Karpas-422 (cell line): ENCODE results near the gene PALM3. TPM values are rescaled to one million over a fixed set of nuclear protein-coding genes. Genes with fewer than 3 reads are reported as not detected.

ENCODE experiments used
- DNase-seq: peaks from one replicate; pipeline ENCODE4 v3.0.0-alpha.2; 2015
- H2AFZ ChIP-seq: fragments of 200-600 bp; sonication (generic); 2 replicates; pipeline ENCODE4 v1.6.1; 2014; ENCODE audit warnings: antibody characterized with exemption, low read length, mixed read lengths
- H3K27ac ChIP-seq: fragments of 200-600 bp; sonication (generic); 2 replicates; pipeline ENCODE4 v1.5.1; 2014; ENCODE audit warnings: mild to moderate bottlenecking, low read length, moderate library complexity
- H3K27me3 ChIP-seq: fragments of 200-600 bp; sonication (generic); 2 replicates; pipeline ENCODE4 v1.6.1; 2014; ENCODE audit warnings: low read length, mixed read lengths
- H3K36me3 ChIP-seq: fragments of 200-600 bp; sonication (generic); 2 replicates; pipeline ENCODE4 v1.6.1; 2014; ENCODE audit warnings: low read length, mixed read lengths; ENCODE audit not compliant: insufficient read depth
- H3K4me1 ChIP-seq: fragments of 200-600 bp; sonication (generic); 2 replicates; pipeline ENCODE4 v1.6.1; 2014; ENCODE audit warnings: mild to moderate bottlenecking, low read length, mixed read lengths
- H3K4me2 ChIP-seq: fragments of 200-600 bp; sonication (generic); 2 replicates; pipeline ENCODE4 v1.6.1; 2014; ENCODE audit warnings: low read length, low read depth, mild to moderate bottlenecking; ENCODE audit not compliant: poor library complexity, severe bottlenecking
- H3K4me3 ChIP-seq: fragments of 200-600 bp; sonication (generic); 2 replicates; pipeline ENCODE4 v1.5.1; 2014; ENCODE audit warnings: mild to moderate bottlenecking, antibody characterized with exemption, low read length, mixed read lengths
- H3K79me2 ChIP-seq: fragments of 200-600 bp; sonication (generic); 2 replicates; pipeline ENCODE4 v1.6.1; 2014; ENCODE audit warnings: mild to moderate bottlenecking, low read length, mixed read lengths
- H3K9ac ChIP-seq: fragments of 200-600 bp; sonication (generic); 2 replicates; pipeline ENCODE4 v1.6.0; 2014; ENCODE audit warnings: low read length
- H3K9me2 ChIP-seq: fragments of 200-600 bp; sonication (generic), shearing (Covaris generic); replicated peaks from 2 replicates; pipeline ENCODE4 v1.6.0; 2014; ENCODE audit warnings: mild to moderate bottlenecking, low read length, moderate library complexity; ENCODE audit not compliant: insufficient read depth
- H3K9me3 ChIP-seq: fragments of 300-700, 200-600 bp; sonication (generic); 2 replicates; pipeline ENCODE4 v1.6.1; 2014; ENCODE audit warnings: low read length, mixed read lengths
- H4K20me1 ChIP-seq: fragments of 200-600 bp; sonication (generic); 2 replicates; pipeline ENCODE4 v1.6.1; 2014; ENCODE audit warnings: mild to moderate bottlenecking, antibody characterized with exemption, low read length, low read depth; ENCODE audit not compliant: insufficient read depth
- total RNA-seq: library from RNA; depleted of rRNA; stranded (reverse); fragments of >200 nt; shearing (Covaris generic); gene quantifications from 2 replicates; pipeline ENCODE4 v1.2.3, GENCODE V29; 2014; ENCODE audit warnings: low replicate concordance; rRNA removed

Gene PALM3
- not detected in 2 replicates for total RNA-seq

- Histone ChIP-seq H3K9ac (no peak within 1 kb of the TSS), H3K4me2 (no peak within 1 kb of the TSS), H4K20me1 (no peaks in the 10 kb centered on the region), H3K4me1 (no peaks in the 10 kb centered on the region; the same call in 1 of the 2 replicates), H2AFZ (no peak within 1 kb of the TSS), H3K27me3 (no peaks in the 10 kb centered on the region), H3K36me3 (no peaks in the 10 kb centered on the region), H3K9me3 (no peaks in the 10 kb centered on the region), H3K27ac (no peak within 1 kb of the TSS), H3K9me2 (no peaks in the 10 kb centered on the region), H3K79me2 (no peaks in the 10 kb centered on the region), H3K4me3 (no peak within 1 kb of the TSS)
- DNase-seq, result no peak
Observed at GRCh38 chr19:14061751-14062557, at the start of gene PALM3. Gene PALM3, minus strand, starts transcription at chr19:14062076. Its CDS starts 96 bp downstream, at chr19:14061980.

GRCh38 chr19:14111486-14111885 lies 49.6 kb upstream of the PALM3 start:
- peak; percentile 12 for DNase-seq
- Histone ChIP-seq H4K20me1 (no peaks in the 10 kb centered on the region), H3K9ac (no peak overlapping the region), H3K36me3 (no peaks in the 10 kb centered on the region), H3K79me2 (peaks cover 47% of the 10 kb centered on the region), H2AFZ (no peak overlapping the region), H3K9me3 (no peaks in the 10 kb centered on the region), H3K4me1 (peaks cover 27% of the 10 kb centered on the region), H3K4me3 (no peak overlapping the region), H3K9me2 (no peaks in the 10 kb centered on the region), H3K4me2 (no peak overlapping the region), H3K27ac (no peak overlapping the region), H3K27me3 (no peaks in the 10 kb centered on the region)

GRCh38 chr19:14110650-14111049 lies 48.8 kb upstream of the PALM3 start:
- Histone ChIP-seq H3K9me2 (no peaks in the 10 kb centered on the region), H2AFZ (no peak overlapping the region), H3K9me3 (no peaks in the 10 kb centered on the region), H3K27me3 (no peaks in the 10 kb centered on the region), H3K9ac (no peak overlapping the region), H4K20me1 (no peaks in the 10 kb centered on the region), H3K4me3 (no peak overlapping the region), H3K4me2 (no peak overlapping the region), H3K4me1 (peaks cover 19% of the 10 kb centered on the region), H3K36me3 (no peaks in the 10 kb centered on the region), H3K27ac (no peak overlapping the region), H3K79me2 (peaks cover 39% of the 10 kb centered on the region)
- DNase-seq, result peak; percentile 41

- no peaks in the 10 kb centered on the region for H4K20me1 ChIP-seq
- no peak overlapping the region for H3K9ac ChIP-seq
Observed at GRCh38 chr19:14107581-14108461, 45.9 kb upstream of the PALM3 start.

GRCh38 chr19:14106840-14107239 lies 45.0 kb upstream of the PALM3 start:
- Histone ChIP-seq H3K4me2 (no peak overlapping the region), H2AFZ (no peak overlapping the region), H3K36me3 (no peaks in the 10 kb centered on the region), H3K4me1 (no peaks in the 10 kb centered on the region), H3K9me2 (no peaks in the 10 kb centered on the region), H3K9me3 (no peaks in the 10 kb centered on the region), H3K79me2 (peaks cover 14% of the 10 kb centered on the region; the same call in 1 of the 2 replicates), H3K4me3 (no peak overlapping the region), H3K9ac (no peak overlapping the region), H3K27ac (no peak overlapping the region), H3K27me3 (no peaks in the 10 kb centered on the region), H4K20me1 (no peaks in the 10 kb centered on the region)
- no peak for DNase-seq

More at GRCh38 chr19:14107581-14108461, 45.9 kb upstream of the PALM3 start:
- H3K4me1 ChIP-seq, result no peaks in the 10 kb centered on the region
- no peak overlapping the region for H3K4me2 ChIP-seq
- H3K9me3 ChIP-seq, result no peaks in the 10 kb centered on the region
- H3K27me3 ChIP-seq, result no peaks in the 10 kb centered on the region
- no peaks in the 10 kb centered on the region for H3K9me2 ChIP-seq
- peak; percentile 37 for DNase-seq
- H3K27ac ChIP-seq, result no peak overlapping the region
- no peaks in the 10 kb centered on the region for H3K36me3 ChIP-seq
- no peak overlapping the region for H3K4me3 ChIP-seq
- H3K79me2 ChIP-seq, result peaks cover 21% of the 10 kb centered on the region; the same call in 1 of the 2 replicates
- H2AFZ ChIP-seq, result no peak overlapping the region

GRCh38 chr19:14105680-14106079 lies 43.8 kb upstream of the PALM3 start:
- Histone ChIP-seq H3K79me2 (peaks cover 6% of the 10 kb centered on the region; the same call in 1 of the 2 replicates), H3K9ac (no peak overlapping the region), H3K4me1 (no peaks in the 10 kb centered on the region), H3K4me3 (no peak overlapping the region), H3K9me3 (no peaks in the 10 kb centered on the region), H3K36me3 (no peaks in the 10 kb centered on the region), H3K9me2 (no peaks in the 10 kb centered on the region), H4K20me1 (no peaks in the 10 kb centered on the region), H2AFZ (no peak overlapping the region), H3K27me3 (no peaks in the 10 kb centered on the region), H3K4me2 (no peak overlapping the region), H3K27ac (no peak overlapping the region)
- DNase-seq, result no peak

- peak; percentile 41 for DNase-seq
- no peaks in the 10 kb centered on the region for H3K4me1 ChIP-seq
- H2AFZ ChIP-seq, result no peak overlapping the region
- no peak overlapping the region for H3K4me3 ChIP-seq
- no peak overlapping the region for H3K27ac ChIP-seq
- H3K9me2 ChIP-seq, result no peaks in the 10 kb centered on the region
- H3K4me2 ChIP-seq, result no peak overlapping the region
- H3K79me2 ChIP-seq, result no peaks in the 10 kb centered on the region
- H3K9me3 ChIP-seq, result no peaks in the 10 kb centered on the region
- no peaks in the 10 kb centered on the region for H3K27me3 ChIP-seq
- no peaks in the 10 kb centered on the region for H4K20me1 ChIP-seq
- H3K36me3 ChIP-seq, result no peaks in the 10 kb centered on the region
- H3K9ac ChIP-seq, result no peak overlapping the region
Observed at GRCh38 chr19:14103310-14103709, 41.4 kb upstream of the PALM3 start.

GRCh38 chr19:14102756-14103155 lies 40.9 kb upstream of the PALM3 start:
- Histone ChIP-seq H3K9me2 (no peaks in the 10 kb centered on the region), H3K4me2 (no peak overlapping the region), H3K4me3 (no peak overlapping the region), H3K9ac (no peak overlapping the region), H3K79me2 (no peaks in the 10 kb centered on the region), H3K4me1 (no peaks in the 10 kb centered on the region), H3K27ac (no peak overlapping the region), H3K27me3 (no peaks in the 10 kb centered on the region), H4K20me1 (no peaks in the 10 kb centered on the region), H3K36me3 (no peaks in the 10 kb centered on the region), H2AFZ (no peak overlapping the region), H3K9me3 (no peaks in the 10 kb centered on the region)
- DNase-seq, result no peak
